Naive thymus-derived CD4-positive, alpha-beta T cell (primary cell): ENCODE results near the gene KBTBD13. TPM values are rescaled to one million over a fixed set of nuclear protein-coding genes. Genes with fewer than 3 reads are reported as not detected.
A peak's percentile ranks its signal among the peaks of the same experiment; 100 is the strongest.

Experiments used
- ATAC-seq: fragments of 150-1000 bp; cut with Tn5 transposase; 2 replicates; pipeline ENCODE4 v1.10.0; 2021; ENCODE audit warnings: mild to moderate bottlenecking, moderate library complexity
- CTCF ChIA-PET: fragments of 350-600 bp; sonication (Branson Sonifier 250); formaldehyde crosslinking; loops from one replicate; lab custom pipeline; 2021; ENCODE audit warnings: antibody characterized with exemption; lab: Charles Lee
- POLR2A ChIA-PET: fragments of 350-600 bp; sonication (Branson Sonifier 250); formaldehyde crosslinking; loops from one replicate; lab custom pipeline; 2021; ENCODE audit warnings: antibody characterized with exemption, inconsistent platforms; lab: Charles Lee
- DNase-seq, 9 donors: peaks; one replicate each; pipeline versions ENCODE4 v3.0.0 to v3.0.0-alpha.2; 2020 to 2022; ENCODE audit warnings: mixed read lengths in 1 of 9
- H3K27ac ChIP-seq: one replicate; pipeline ENCODE4 v1.7.0; 2013; ENCODE audit warnings: mild to moderate bottlenecking, low read depth, low read length, moderate library complexity
- H3K27me3 ChIP-seq, 2 donors: one replicate each; pipeline ENCODE4 v1.7.0; 2013; ENCODE audit warnings: low read length in 2 of 2, mild to moderate bottlenecking in 2 of 2, moderate library complexity in 2 of 2; ENCODE audit not compliant: control insufficient read depth in 2 of 2, insufficient read depth in 2 of 2
- H3K36me3 ChIP-seq, 3 experiments: 1 replicate in 2 of 3; 2 replicates in 1 of 3; pipeline ENCODE4 v1.7.0; 2013; ENCODE audit warnings: low read length in 3 of 3, mild to moderate bottlenecking in 3 of 3, moderate library complexity in 1 of 3; ENCODE audit not compliant: insufficient read depth in 3 of 3, control insufficient read depth in 2 of 3
- H3K4me1 ChIP-seq, 2 donors: one replicate each; pipeline ENCODE4 v1.7.0; 2013; ENCODE audit warnings: low read length in 2 of 2, mild to moderate bottlenecking in 2 of 2, moderate library complexity in 1 of 2; ENCODE audit not compliant: control insufficient read depth in 2 of 2, insufficient read depth in 2 of 2
- H3K4me3 ChIP-seq: 2 replicates; pipeline ENCODE4 v1.7.0; 2013; ENCODE audit warnings: mild to moderate bottlenecking, low read length
- H3K9me3 ChIP-seq, 3 experiments: 1 replicate in 2 of 3; 2 replicates in 1 of 3; pipeline ENCODE4 v1.7.0; 2013; ENCODE audit warnings: low read length in 3 of 3; ENCODE audit not compliant: control insufficient read depth in 2 of 3
- H3K27ac Mint-ChIP-seq, 9 donors: one replicate each; pipeline ENCODE4 v1.8.0; 2020 to 2022; ENCODE audit warnings: mixed read lengths in 9 of 9, mild to moderate bottlenecking in 8 of 9, moderate library complexity in 5 of 9, inconsistent platforms in 2 of 9
- H3K27me3 Mint-ChIP-seq, 5 donors: one replicate each; pipeline ENCODE4 v1.8.0; 2021 to 2022; ENCODE audit warnings: mixed read lengths in 5 of 5, mild to moderate bottlenecking in 1 of 5
- H3K36me3 Mint-ChIP-seq, 5 donors: one replicate each; pipeline ENCODE4 v1.8.0; 2020 to 2022; ENCODE audit warnings: mixed read lengths in 5 of 5, mild to moderate bottlenecking in 3 of 5, inconsistent platforms in 1 of 5
- H3K4me1 Mint-ChIP-seq, 7 donors: one replicate each; pipeline ENCODE4 v1.8.0; 2020 to 2022; ENCODE audit warnings: mixed read lengths in 7 of 7, mild to moderate bottlenecking in 3 of 7, inconsistent platforms in 1 of 7
- H3K4me3 Mint-ChIP-seq, 10 donors: one replicate each; pipeline ENCODE4 v1.8.0; 2020 to 2022; ENCODE audit warnings: mild to moderate bottlenecking in 10 of 10, mixed read lengths in 10 of 10, moderate library complexity in 6 of 10, inconsistent platforms in 2 of 10
- H3K9me3 Mint-ChIP-seq, 11 donors: one replicate each; pipeline ENCODE4 v1.8.0; 2020 to 2022; ENCODE audit warnings: mixed read lengths in 11 of 11, mild to moderate bottlenecking in 4 of 11, inconsistent platforms in 1 of 11, moderate library complexity in 1 of 11
- intact Hi-C, 2 donors: fragments of 100-400 bp; cut with micrococcal nuclease; formaldehyde crosslinking; loops; one replicate each; pipeline ENCODE4 v1.15.1; 2023
- polyA plus RNA-seq, 2 donors: library from polyadenylated mRNA; unstranded; fragments of 300-500 nt; fragmentation: Illumina TruSeq; gene quantifications; one replicate each; pipeline ENCODE4 v1.2.3, GENCODE V29; 2021
- total RNA-seq, 6 experiments: library from RNA in 5 of 6; stranded (reverse) in 5 of 6; gene quantifications; 1 replicate in 5 of 6; 2 replicates in 1 of 6; pipeline ENCODE4 v1.2.3 and lab custom pipeline; 2021 to 2026

Gene KBTBD13
- total and polyA plus RNA-seq, 7 experiments from 2014 or later, result not detected

- no peak overlapping the region for H3K27ac ChIP-seq
- H3K27ac Mint-ChIP-seq, result no peak overlapping the region
- H3K4me3 Mint-ChIP-seq, result no peak overlapping the region
- ATAC-seq (no peak), DNase-seq (no peak)
- H3K36me3 Mint-ChIP-seq, result no peaks in the 10 kb centered on the region
- no peaks in the 10 kb centered on the region for H3K36me3 ChIP-seq
- no peaks in the 10 kb centered on the region for H3K9me3 Mint-ChIP-seq
- peaks cover 9 to 17% (median 15%) of the 10 kb centered on the region in 7 donors for H3K4me1 Mint-ChIP-seq
- H3K9me3 ChIP-seq, result no peaks in the 10 kb centered on the region
- H3K4me1 ChIP-seq, result peaks cover 0 to 11% of the 10 kb centered on the region in 2 donors
- POLR2A ChIA-PET, result interaction anchor here (0.6 kb wide), 1 partner anchor 426 kb away, joined by 3 read pairs; no protein-coding TSS in a partner anchor
- intact Hi-C loops, result no loop called here
- no peaks in the 10 kb centered on the region for H3K27me3 ChIP-seq
- peaks cover 0 to 23% (median 15%) of the 10 kb centered on the region in 5 donors for H3K27me3 Mint-ChIP-seq
- no peak overlapping the region for H3K4me3 ChIP-seq
- CTCF ChIA-PET, result no interaction called here
Observed at GRCh38 chr15:65085207-65085753, 8.7 kb downstream of the KBTBD13 start.

GRCh38 chr15:65085990-65086679 is 9.6 kb downstream of the KBTBD13 start:
- Mint-ChIP-seq H3K27me3 (peaks cover 0 to 23% (median 15%) of the 10 kb centered on the region in 5 donors), H3K27ac (no peak overlapping the region), H3K4me1 (peaks cover 9 to 17% (median 15%) of the 10 kb centered on the region in 7 donors), H3K9me3 (no peaks in the 10 kb centered on the region), H3K36me3 (no peaks in the 10 kb centered on the region), H3K4me3 (no peak overlapping the region)
- no peak for ATAC-seq
- Histone ChIP-seq H3K9me3 (no peaks in the 10 kb centered on the region), H3K27ac (no peak overlapping the region), H3K4me1 (peaks cover 0 to 11% of the 10 kb centered on the region in 2 donors), H3K36me3 (no peaks in the 10 kb centered on the region), H3K4me3 (no peak overlapping the region), H3K27me3 (no peaks in the 10 kb centered on the region)
- POLR2A ChIA-PET, result no interaction called here
- no peak for DNase-seq
- CTCF ChIA-PET, result interaction anchor here (0.7 kb wide), 1 partner anchor 8 kb away, joined by 3 read pairs; no protein-coding TSS in a partner anchor
- intact Hi-C loops, result no loop called here

GRCh38 chr15:65086680-65087111 is 10.2 kb downstream of the KBTBD13 start:
- ChIA-PET POLR2A (no interaction called here), CTCF (interaction anchor here (0.7 kb wide), 1 partner anchor 8 kb away, joined by 3 read pairs; no protein-coding TSS in a partner anchor)
- ATAC-seq (peak; percentile 50), DNase-seq (no peak)
- Histone ChIP-seq H3K9me3 (no peaks in the 10 kb centered on the region), H3K27me3 (no peaks in the 10 kb centered on the region), H3K27ac (no peak overlapping the region), H3K36me3 (no peaks in the 10 kb centered on the region), H3K4me3 (no peak overlapping the region), H3K4me1 (peaks cover 0 to 9% of the 10 kb centered on the region in 2 donors)
- H3K36me3 Mint-ChIP-seq, result no peaks in the 10 kb centered on the region
- peak overlapping the region in 1 of 9 donors; percentile 3 for H3K27ac Mint-ChIP-seq
- intact Hi-C loops, result no loop called here
- no peak overlapping the region for H3K4me3 Mint-ChIP-seq
- peaks cover 9 to 17% (median 12%) of the 10 kb centered on the region in 7 donors for H3K4me1 Mint-ChIP-seq
- H3K9me3 Mint-ChIP-seq, result no peaks in the 10 kb centered on the region
- peaks cover 0 to 21% (median 15%) of the 10 kb centered on the region in 5 donors for H3K27me3 Mint-ChIP-seq

- Mint-ChIP-seq H3K27ac (peak overlapping the region in 4 of 9 donors; percentile 5 to 64 (median 32)), H3K4me1 (peaks cover 6 to 13% (median 6%) of the 10 kb centered on the region in 7 donors), H3K9me3 (no peaks in the 10 kb centered on the region), H3K36me3 (no peaks in the 10 kb centered on the region), H3K4me3 (no peak overlapping the region), H3K27me3 (peaks cover 0 to 19% (median 12%) of the 10 kb centered on the region in 5 donors)
- no peak overlapping the region for H3K4me3 ChIP-seq
- ATAC-seq, result no peak
- intact Hi-C loops, result no loop called here
- DNase-seq, result no peak
- H3K27ac ChIP-seq, result no peak overlapping the region
- H3K9me3 ChIP-seq, result no peaks in the 10 kb centered on the region
- H3K4me1 ChIP-seq, result peaks cover 0 to 2% of the 10 kb centered on the region in 2 donors
- POLR2A ChIA-PET, result no interaction called here
- CTCF ChIA-PET, result interaction anchor here (0.7 kb wide), 1 partner anchor 54 kb away, joined by 3 read pairs; no protein-coding TSS in a partner anchor
- no peaks in the 10 kb centered on the region for H3K36me3 ChIP-seq
- no peaks in the 10 kb centered on the region for H3K27me3 ChIP-seq
Observed at GRCh38 chr15:65087411-65087810, 10.9 kb downstream of the KBTBD13 start.

- CTCF ChIA-PET, result interaction anchor here (0.7 kb wide), 1 partner anchor 55 kb away, joined by 3 read pairs; no protein-coding TSS in a partner anchor
- ATAC-seq (no peak), DNase-seq (no peak)
- Mint-ChIP-seq H3K4me1 (peaks cover 0 to 7% (median under 1%) of the 10 kb centered on the region in 7 donors), H3K36me3 (no peaks in the 10 kb centered on the region), H3K4me3 (no peak overlapping the region), H3K27ac (peak overlapping the region in 1 of 9 donors; percentile 64), H3K9me3 (no peaks in the 10 kb centered on the region), H3K27me3 (peaks cover 0 to 12% (median 6%) of the 10 kb centered on the region in 5 donors)
- Histone ChIP-seq H3K27me3 (no peaks in the 10 kb centered on the region), H3K4me3 (no peak overlapping the region), H3K4me1 (no peaks in the 10 kb centered on the region), H3K36me3 (no peaks in the 10 kb centered on the region), H3K9me3 (no peaks in the 10 kb centered on the region), H3K27ac (no peak overlapping the region)
- intact Hi-C loops, result no loop called here
- POLR2A ChIA-PET, result no interaction called here
Observed at GRCh38 chr15:65087873-65088642, 11.5 kb downstream of the KBTBD13 start.

GRCh38 chr15:65088643-65089021 is 12.1 kb downstream of the KBTBD13 start:
- peak overlapping the region in 1 of 9 donors; percentile 28 for H3K27ac Mint-ChIP-seq
- DNase-seq, result no peak
- H3K9me3 Mint-ChIP-seq, result no peaks in the 10 kb centered on the region
- Histone ChIP-seq H3K27ac (no peak overlapping the region), H3K4me1 (no peaks in the 10 kb centered on the region), H3K4me3 (no peak overlapping the region), H3K36me3 (no peaks in the 10 kb centered on the region), H3K9me3 (no peaks in the 10 kb centered on the region), H3K27me3 (no peaks in the 10 kb centered on the region)
- peaks cover 0 to 9% (median 5%) of the 10 kb centered on the region in 5 donors for H3K27me3 Mint-ChIP-seq
- CTCF ChIA-PET, result no interaction called here
- H3K4me1 Mint-ChIP-seq, result peaks cover 0 to 7% (median 0%) of the 10 kb centered on the region in 7 donors
- H3K4me3 Mint-ChIP-seq, result no peak overlapping the region
- ATAC-seq, result no peak
- no peaks in the 10 kb centered on the region for H3K36me3 Mint-ChIP-seq
- POLR2A ChIA-PET, result no interaction called here
- intact Hi-C loops, result no loop called here
